Gastroesophageal sphincter (tissue), 4 donors: Measurements from ENCODE around the gene UTS2B. TPM values are rescaled to one million over a fixed set of nuclear protein-coding genes. Genes with fewer than 3 reads are reported as not detected.

Experiments used
- ATAC-seq: fragments of 150-250 bp; one replicate; pipeline ENCODE4 v1.9.1; 2016; ENCODE audit warnings: mild to moderate bottlenecking, moderate library complexity
- H3K27ac ChIP-seq, 4 donors: fragments of 200-600 bp; sonication (generic) in 3 of 4; 1 replicate in 3 of 4; 2 replicates in 1 of 4; pipeline ENCODE4 v1.5.1; 2016 to 2019
- H3K27me3 ChIP-seq: fragments of 200-600 bp; sonication (generic); one replicate; pipeline ENCODE4 v1.5.1; 2019
- H3K36me3 ChIP-seq, 2 donors: fragments of 200-600 bp; sonication (generic); one replicate each; pipeline ENCODE4 v1.5.1; 2019; ENCODE audit warnings: control low read depth in 1 of 2
- H3K4me1 ChIP-seq, 3 donors: fragments of 200-600 bp; sonication (generic); 1 replicate in 2 of 3; 2 replicates in 1 of 3; pipeline ENCODE4 v1.5.1; 2016 to 2019; ENCODE audit warnings: control low read depth in 2 of 3
- H3K4me3 ChIP-seq, 2 donors: fragments of 200-600 bp; sonication (generic); one replicate each; pipeline ENCODE4 v1.5.1; 2019; ENCODE audit warnings: mild to moderate bottlenecking in 1 of 2, moderate library complexity in 1 of 2
- H3K9me3 ChIP-seq, 3 donors: fragments of 200-600 bp; sonication (generic); one replicate each; pipeline ENCODE4 v1.5.1; 2017 to 2019; ENCODE audit warnings: control low read depth in 2 of 3
- CTCF ChIP-seq, 4 experiments: fragments of 200-600 bp in 2 of 4; fragments of 450-650 bp in 2 of 4; sonication (generic) in 1 of 4; IDR thresholded peaks; one replicate each; pipeline ENCODE4 v1.5.1; 2017 to 2019; ENCODE audit warnings: antibody characterized with exemption in 4 of 4, mild to moderate bottlenecking in 2 of 4, moderate library complexity in 2 of 4
- EP300 ChIP-seq: sonication (generic); formaldehyde crosslinking; IDR thresholded peaks from one replicate; pipeline ENCODE4 v1.6.1; 2017; ENCODE audit warnings: antibody characterized with exemption, mild to moderate bottlenecking
- POLR2A ChIP-seq, 2 donors: fragments of 450-650 bp; IDR thresholded peaks; one replicate each; pipeline ENCODE4 v1.6.1; 2017; ENCODE audit warnings: antibody characterized with exemption in 2 of 2, mild to moderate bottlenecking in 2 of 2, moderate library complexity in 1 of 2
- POLR2AphosphoS5 ChIP-seq: sonication (generic); formaldehyde crosslinking; IDR thresholded peaks from one replicate; pipeline ENCODE4 v1.6.1; 2017; ENCODE audit warnings: antibody characterized with exemption
- WGBS, 2 donors: methylation state at CpG; one replicate each; pipeline ENCODE4 v1.1.5; 2018; ENCODE audit warnings: low coverage in 1 of 2; 5-methylcytosine and 5-hydroxymethylcytosine counted together
- total RNA-seq, 4 donors: library from RNA; depleted of rRNA; stranded (reverse); fragments of >200 nt; gene quantifications; one replicate each; pipeline ENCODE4 v1.1.0, GENCODE V29; 2016

UTS2B gene
- total RNA-seq, 4 donors from 2014 or later: 0.20 TPM; not detected in 3

- H3K4me1 ChIP-seq: peaks cover 0 to 8% (median 0%) of the 10 kb centered on the region in 3 donors
- no peaks in the 10 kb centered on the region for H3K27me3 ChIP-seq
- TF ChIP-seq POLR2AphosphoS5: no peak
- no peak for TF ChIP-seq POLR2A (IDR thresholded peaks at IDR 0.05)
- no peak for TF ChIP-seq EP300
- TF ChIP-seq CTCF (IDR thresholded peaks at IDR 0.05): no peak
- H3K27ac ChIP-seq: no peak overlapping the region
- no peak overlapping the region for H3K4me3 ChIP-seq
- no peak for ATAC-seq
- no peaks in the 10 kb centered on the region for H3K9me3 ChIP-seq
- H3K36me3 ChIP-seq: no peaks in the 10 kb centered on the region
Measured at GRCh38 chr3:191263365-191263764, 67.0 kb downstream of the UTS2B start.

DNA sequence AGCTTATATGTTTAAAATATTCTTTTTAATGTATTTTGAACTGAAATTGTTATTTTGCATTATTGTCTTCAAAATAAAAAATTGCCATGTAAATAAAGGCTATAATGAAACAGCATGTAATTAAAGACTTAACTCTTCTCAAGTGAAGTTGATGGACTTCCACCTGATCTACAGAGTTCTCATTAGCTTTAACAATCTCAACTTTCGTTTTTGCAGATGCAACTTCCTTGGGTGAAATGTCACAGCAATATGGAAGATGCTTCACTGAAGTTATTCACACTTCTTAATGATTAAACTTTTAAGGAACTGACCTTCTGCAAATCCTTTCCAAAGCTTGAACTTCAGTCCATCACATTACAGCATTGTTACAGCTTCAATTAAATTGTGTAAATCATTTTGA lies 67.7 kb downstream of the UTS2B start:
- no peaks in the 10 kb centered on the region for H3K36me3 ChIP-seq
- no peaks in the 10 kb centered on the region for H3K27me3 ChIP-seq
- H3K9me3 ChIP-seq: no peaks in the 10 kb centered on the region
- no peak overlapping the region for H3K4me3 ChIP-seq
- peaks cover 0 to 8% (median 0%) of the 10 kb centered on the region in 3 donors for H3K4me1 ChIP-seq
- TF ChIP-seq POLR2AphosphoS5 (no peak), POLR2A (IDR thresholded peaks at IDR 0.05) (no peak), EP300 (no peak), CTCF (IDR thresholded peaks at IDR 0.05) (no peak)
- 64 to 85% methylated on average over 1 of the region's 1 CpG for WGBS, 2 donors
- ATAC-seq: no peak
- no peak overlapping the region for H3K27ac ChIP-seq

DNA sequence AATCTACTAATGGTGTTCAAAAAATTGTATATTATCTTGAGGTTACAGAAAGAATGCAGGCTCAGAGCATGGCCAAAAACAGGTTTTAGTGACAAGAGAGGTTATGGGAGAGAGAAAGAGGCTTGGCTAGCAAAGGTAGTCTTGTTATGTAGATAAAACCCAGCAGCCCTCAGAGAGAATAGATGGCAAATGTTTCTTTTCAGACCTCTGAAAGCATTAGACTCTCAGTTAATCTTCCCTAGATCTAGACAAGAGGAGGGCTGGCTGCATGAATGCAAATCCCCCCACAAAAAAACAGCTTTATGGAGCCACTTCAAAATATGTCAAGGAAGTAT lies 69.1 kb downstream of the UTS2B start:
- Histone ChIP-seq H3K36me3 (no peaks in the 10 kb centered on the region), H3K9me3 (no peaks in the 10 kb centered on the region), H3K27me3 (no peaks in the 10 kb centered on the region), H3K27ac (no peak overlapping the region), H3K4me3 (no peak overlapping the region), H3K4me1 (peaks cover 0 to 8% (median 0%) of the 10 kb centered on the region in 3 donors)
- TF ChIP-seq CTCF (IDR thresholded peaks at IDR 0.05) (no peak), POLR2AphosphoS5 (no peak), POLR2A (IDR thresholded peaks at IDR 0.05) (no peak), EP300 (no peak)
- ATAC-seq: no peak

DNA sequence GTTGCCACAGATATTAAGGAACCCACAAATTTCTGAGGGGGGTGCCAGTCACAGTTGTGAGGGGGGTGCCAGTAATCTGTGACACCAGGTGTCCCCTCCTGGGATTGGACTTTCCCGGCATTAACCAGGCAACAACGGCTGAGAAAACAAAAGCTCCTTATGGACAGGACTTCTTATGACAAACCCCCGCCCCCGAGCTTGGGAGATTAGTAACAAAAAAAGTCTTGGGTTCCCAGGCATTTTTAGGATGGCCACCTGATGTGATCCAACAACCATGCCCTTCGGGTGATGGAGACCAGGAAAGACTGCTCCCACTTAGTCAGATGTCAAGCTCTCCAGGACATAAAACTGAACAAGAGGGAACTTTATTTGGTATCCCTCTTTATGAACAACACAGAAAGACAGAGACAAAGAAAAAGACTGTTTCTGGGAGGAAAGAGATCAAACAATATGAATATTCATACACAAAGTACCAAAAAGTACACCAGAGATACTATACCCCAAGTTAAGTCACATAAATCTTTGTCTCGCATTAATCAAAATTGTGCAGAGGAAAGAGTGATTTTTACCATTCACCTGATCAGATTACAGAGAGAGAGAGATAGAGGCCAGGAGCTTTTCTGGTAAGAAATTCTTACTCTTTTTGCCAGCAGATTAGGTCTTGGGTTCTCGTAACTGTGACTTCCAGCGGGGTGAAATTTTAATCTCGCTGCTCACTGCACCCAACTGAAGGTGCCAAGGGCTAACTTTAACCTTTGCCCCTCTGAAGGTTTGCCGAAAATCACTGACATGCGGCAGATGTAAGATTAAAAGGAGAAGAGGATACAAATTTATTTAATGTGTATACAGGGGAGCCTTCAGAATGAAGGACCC lies 69.7 kb downstream of the UTS2B start:
- no peaks in the 10 kb centered on the region for H3K9me3 ChIP-seq
- TF ChIP-seq CTCF (IDR thresholded peaks at IDR 0.05) (no peak), POLR2AphosphoS5 (no peak), POLR2A (IDR thresholded peaks at IDR 0.05) (no peak), EP300 (no peak)
- H3K4me1 ChIP-seq: peaks cover 0 to 8% (median 0%) of the 10 kb centered on the region in 3 donors
- WGBS, 2 donors: 82 to 83% methylated on average over 6 to 8 of the region's 11 CpGs
- no peak overlapping the region for H3K4me3 ChIP-seq
- no peaks in the 10 kb centered on the region for H3K36me3 ChIP-seq
- H3K27ac ChIP-seq: no peak overlapping the region
- ATAC-seq: no peak
- H3K27me3 ChIP-seq: no peaks in the 10 kb centered on the region

- ATAC-seq: no peak
- H3K27ac ChIP-seq: no peak overlapping the region
- H3K27me3 ChIP-seq: no peaks in the 10 kb centered on the region
- H3K36me3 ChIP-seq: no peaks in the 10 kb centered on the region
- WGBS, 2 donors: 0 to 100% methylated on average over 1 of the region's 1 CpG
- no peak overlapping the region for H3K4me3 ChIP-seq
- H3K4me1 ChIP-seq: peaks cover 0 to 8% (median 0%) of the 10 kb centered on the region in 3 donors
- H3K9me3 ChIP-seq: no peaks in the 10 kb centered on the region
- TF ChIP-seq CTCF (IDR thresholded peaks at IDR 0.05): no peak
- TF ChIP-seq EP300: no peak
- TF ChIP-seq POLR2A (IDR thresholded peaks at IDR 0.05): no peak
- no peak for TF ChIP-seq POLR2AphosphoS5
Measured at GRCh38 chr3:191259486-191259885, 70.8 kb downstream of the UTS2B start.
